AG09319 (cell line): ENCODE data around the gene RNF4.
"Not testable (repeated sequence)": the region's sequence is repeated elsewhere in the genome, so short reads cannot be mapped to it uniquely, and the experiment has no call there.

ENCODE experiments used
- DNase-seq: peaks from one replicate; pipeline ENCODE4 v3.0.0-alpha.2; 2010; ENCODE audit warnings: low read depth; ENCODE audit errors: extremely low read depth
- TF ChIP-seq, protein P1 (sequence below): IDR thresholded peaks from 2 replicates; pipeline ENCODE4 v1.5.1; 2011; ENCODE audit warnings: low read depth, mild to moderate bottlenecking, inconsistent platforms, low read length, moderate library complexity

RNF4 gene

DNA sequence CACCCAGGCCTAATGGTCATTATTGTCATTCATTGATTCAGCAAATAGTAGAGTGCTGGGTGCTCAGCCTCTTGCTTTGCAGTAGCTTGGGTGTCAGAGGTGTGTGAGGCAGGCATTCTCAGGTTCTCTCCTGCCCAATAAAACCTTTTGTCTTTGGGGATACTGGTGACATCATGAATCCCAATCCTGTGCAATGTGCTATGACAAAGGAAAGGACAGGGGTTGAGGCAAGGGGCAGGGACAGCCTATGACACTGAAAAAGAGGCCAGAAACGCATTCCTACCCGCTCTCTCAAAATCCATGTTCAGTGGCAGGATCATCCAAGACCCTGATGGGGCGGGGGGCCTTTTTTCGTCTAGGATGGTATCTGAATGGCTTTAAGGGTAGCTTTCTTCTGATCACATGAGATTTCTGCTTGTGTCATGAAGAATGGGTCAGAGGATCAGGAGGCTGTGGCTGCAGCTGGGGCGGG is 66.0 kb downstream of the RNF4 start:
- TF ChIP-seq, protein P1, sequence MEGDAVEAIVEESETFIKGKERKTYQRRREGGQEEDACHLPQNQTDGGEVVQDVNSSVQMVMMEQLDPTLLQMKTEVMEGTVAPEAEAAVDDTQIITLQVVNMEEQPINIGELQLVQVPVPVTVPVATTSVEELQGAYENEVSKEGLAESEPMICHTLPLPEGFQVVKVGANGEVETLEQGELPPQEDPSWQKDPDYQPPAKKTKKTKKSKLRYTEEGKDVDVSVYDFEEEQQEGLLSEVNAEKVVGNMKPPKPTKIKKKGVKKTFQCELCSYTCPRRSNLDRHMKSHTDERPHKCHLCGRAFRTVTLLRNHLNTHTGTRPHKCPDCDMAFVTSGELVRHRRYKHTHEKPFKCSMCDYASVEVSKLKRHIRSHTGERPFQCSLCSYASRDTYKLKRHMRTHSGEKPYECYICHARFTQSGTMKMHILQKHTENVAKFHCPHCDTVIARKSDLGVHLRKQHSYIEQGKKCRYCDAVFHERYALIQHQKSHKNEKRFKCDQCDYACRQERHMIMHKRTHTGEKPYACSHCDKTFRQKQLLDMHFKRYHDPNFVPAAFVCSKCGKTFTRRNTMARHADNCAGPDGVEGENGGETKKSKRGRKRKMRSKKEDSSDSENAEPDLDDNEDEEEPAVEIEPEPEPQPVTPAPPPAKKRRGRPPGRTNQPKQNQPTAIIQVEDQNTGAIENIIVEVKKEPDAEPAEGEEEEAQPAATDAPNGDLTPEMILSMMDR, result no peak
- no peak for DNase-seq

DNA sequence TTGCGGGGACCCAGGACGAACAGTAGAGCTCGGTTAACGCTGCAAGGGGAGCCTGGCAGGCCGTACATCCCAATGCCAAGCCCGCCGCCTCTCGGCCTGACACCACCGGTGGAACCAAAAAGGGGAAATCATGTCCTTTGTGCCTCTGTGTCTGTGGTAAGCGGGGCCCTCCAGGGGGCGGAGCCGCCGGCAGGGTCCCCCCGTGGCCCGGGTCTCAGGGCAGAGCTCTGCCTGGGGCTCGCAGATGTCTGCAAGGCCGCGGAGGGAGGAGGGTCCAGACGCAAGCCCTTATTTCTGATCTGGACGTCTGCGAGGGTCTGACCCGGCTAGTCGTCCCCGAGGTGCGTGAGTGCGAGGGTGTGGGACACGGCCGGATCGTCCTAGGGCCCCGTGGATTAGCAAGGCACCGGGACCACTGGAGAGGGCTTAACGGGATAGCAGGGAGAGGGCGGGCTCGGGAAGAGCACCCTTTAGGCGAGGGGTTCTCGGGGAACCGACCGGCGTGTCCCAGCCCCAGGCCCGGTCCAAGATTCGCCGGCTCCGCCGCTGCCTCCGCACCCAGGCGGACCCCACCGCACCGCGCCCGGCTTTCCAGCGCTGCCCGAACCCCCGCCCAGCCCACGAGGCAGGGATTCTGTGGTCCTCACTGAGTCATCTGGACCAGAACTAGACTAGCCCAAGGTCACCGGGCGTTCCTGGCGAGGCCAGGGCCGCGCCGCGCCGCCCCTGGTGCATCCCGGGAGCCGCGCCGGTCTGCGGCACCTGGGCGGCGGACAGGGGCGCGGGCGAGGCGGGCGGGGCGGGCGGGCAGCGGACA is 66.7 kb downstream of the RNF4 start:
- TF ChIP-seq, protein P1, result no peak; the same call in 1 of the 2 replicates
- no peak for DNase-seq

GRCh38 chr4:2536193-2537010 is 67.5 kb downstream of the RNF4 start, which contains the start of gene FAM193A:
Gene FAM193A, plus strand, starts transcription at chr4:2536647. Its CDS starts 269 bp downstream, at chr4:2536916.
- TF ChIP-seq, protein P1, result no peak
- DNase-seq, result peak; percentile 99

- TF ChIP-seq, protein P1, result no peak
- DNase-seq, result no peak
Observed at GRCh38 chr4:2537011-2537830, 68.3 kb downstream of the RNF4 start.

- not testable (repeated sequence) for DNase-seq
Observed at GRCh38 chr4:2543580-2544191, 74.8 kb downstream of the RNF4 start.

DNA sequence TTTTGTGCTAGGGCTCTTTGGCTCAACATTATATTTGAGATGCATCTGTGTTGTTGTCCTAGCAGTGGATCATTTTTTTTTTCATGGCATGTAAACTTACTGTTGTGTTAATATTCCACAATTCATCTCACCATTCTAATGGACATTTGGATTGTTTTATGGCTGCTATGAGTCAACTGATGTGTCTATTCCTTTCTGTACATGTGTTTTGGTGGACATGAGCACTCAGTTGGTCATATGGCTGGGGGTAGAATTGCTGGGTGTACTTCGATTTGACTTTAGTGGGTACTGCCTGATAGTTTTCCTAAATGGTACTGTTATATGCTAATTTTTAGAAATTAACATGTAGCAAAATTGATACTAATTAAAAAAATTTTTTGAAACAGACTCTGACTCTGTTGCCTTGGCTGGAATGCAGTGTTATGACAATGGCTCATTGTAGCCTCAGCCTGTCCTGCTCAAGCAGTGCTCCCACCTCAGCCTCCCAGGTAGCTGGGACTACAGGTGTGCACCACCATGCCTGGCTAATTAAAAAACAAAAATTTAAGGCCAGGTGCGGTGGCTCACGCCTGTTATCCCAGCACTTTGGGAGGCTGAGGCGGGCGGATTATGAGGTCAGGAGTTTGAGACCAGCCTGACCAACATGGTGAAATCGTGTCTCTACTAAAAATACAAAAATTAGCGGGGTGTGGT is 76.6 kb downstream of the RNF4 start:
- DNase-seq, result no peak
- TF ChIP-seq, protein P1, result no peak
